ENCODE data around the gene CLTCL1. TPM values are rescaled to one million over a fixed set of nuclear protein-coding genes. Genes with fewer than 3 reads are reported as not detected.

Gene CLTCL1
- total RNA-seq, 4 donors from 2014 or later = 111 to 311 (median 215) TPM

GRCh38 chr22:19223617-19224016, 67.9 kb downstream of the CLTCL1 start:
- peaks cover 0 to 92% of the 10 kb centered on the region in 2 donors for H3K36me3 ChIP-seq
- H3K27ac ChIP-seq = peak overlapping the region in 1 of 4 donors; percentile 27
- intact Hi-C loops (cut with DNase I; ENCODE audit: low total_unique reads) (no loop called here), in situ Hi-C loops (cut with MboI; ENCODE audit: low sequenced_read_pairs in 4 of 4) (loop anchor here in 2 of 4 donors (10.0 to 25.0 kb wide), 2 partner anchors 51 to 164 kb away; no protein-coding TSS in a partner anchor)
- no peak for ATAC-seq
- H3K27me3 ChIP-seq = no peaks in the 10 kb centered on the region
- H3K4me3 ChIP-seq = no peak overlapping the region
- peaks cover 12 to 14% of the 10 kb centered on the region in 2 donors for H3K4me1 ChIP-seq
- DNase-seq = no peak
- TF ChIP-seq POLR2A (IDR thresholded peaks at IDR 0.05) (no peak), CTCF (IDR thresholded peaks at IDR 0.05 in 4 of 5, conservative IDR thresholded peaks at IDR 0.05 in 1 of 5) (no peak)
- no peaks in the 10 kb centered on the region for H3K9me3 ChIP-seq

GRCh38 chr22:19223110-19223509, 68.4 kb downstream of the CLTCL1 start:
- Histone ChIP-seq H3K9me3 (no peaks in the 10 kb centered on the region), H3K27me3 (no peaks in the 10 kb centered on the region), H3K4me3 (no peak overlapping the region), H3K36me3 (peaks cover 0 to 87% of the 10 kb centered on the region in 2 donors), H3K27ac (peak overlapping the region in 1 of 4 donors; percentile 27), H3K4me1 (peaks cover 14 to 18% of the 10 kb centered on the region in 2 donors)
- DNase-seq = no peak
- no peak for ATAC-seq
- intact Hi-C loops (cut with DNase I; ENCODE audit: low total_unique reads) = no loop called here
- TF ChIP-seq POLR2A (IDR thresholded peaks at IDR 0.05) (no peak), CTCF (IDR thresholded peaks at IDR 0.05 in 4 of 5, conservative IDR thresholded peaks at IDR 0.05 in 1 of 5) (no peak)
- in situ Hi-C loops (cut with MboI; ENCODE audit: low sequenced_read_pairs in 4 of 4) = loop anchor here in 2 of 4 donors (10.0 to 25.0 kb wide), 2 partner anchors 52 to 164 kb away; no protein-coding TSS in a partner anchor

GRCh38 chr22:19222242-19223005, 69.1 kb downstream of the CLTCL1 start:
- H3K27ac ChIP-seq = peak overlapping the region; percentile 24 to 90 (median 47)
- peaks cover 21 to 23% of the 10 kb centered on the region in 2 donors for H3K4me1 ChIP-seq
- in situ Hi-C loops (cut with MboI; ENCODE audit: low sequenced_read_pairs in 4 of 4) (loop anchor here in 2 of 4 donors (10.0 to 25.0 kb wide), 2 partner anchors 52 to 165 kb away; no protein-coding TSS in a partner anchor), intact Hi-C loops (cut with DNase I; ENCODE audit: low total_unique reads) (no loop called here)
- ATAC-seq (no peak), DNase-seq (no peak)
- TF ChIP-seq CTCF (IDR thresholded peaks at IDR 0.05 in 4 of 5, conservative IDR thresholded peaks at IDR 0.05 in 1 of 5) = no peak
- TF ChIP-seq POLR2A (IDR thresholded peaks at IDR 0.05) = no peak
- H3K27me3 ChIP-seq = no peaks in the 10 kb centered on the region
- H3K4me3 ChIP-seq = no peak overlapping the region
- H3K36me3 ChIP-seq = peaks cover 0 to 80% of the 10 kb centered on the region in 2 donors
- H3K9me3 ChIP-seq = no peaks in the 10 kb centered on the region

- ATAC-seq (no peak), DNase-seq (no peak)
- intact Hi-C loops (cut with DNase I; ENCODE audit: low total_unique reads) = no loop called here
- H3K27me3 ChIP-seq = no peaks in the 10 kb centered on the region
- in situ Hi-C loops (cut with MboI; ENCODE audit: low sequenced_read_pairs in 4 of 4) = loop anchor here in 2 of 4 donors (10.0 to 25.0 kb wide), 2 partner anchors 54 to 166 kb away; no protein-coding TSS in a partner anchor
- H3K4me1 ChIP-seq = peaks cover 32 to 36% of the 10 kb centered on the region in 2 donors
- H3K4me3 ChIP-seq = no peak overlapping the region
- H3K9me3 ChIP-seq = no peaks in the 10 kb centered on the region
- TF ChIP-seq CTCF (IDR thresholded peaks at IDR 0.05 in 4 of 5, conservative IDR thresholded peaks at IDR 0.05 in 1 of 5) (no peak), POLR2A (IDR thresholded peaks at IDR 0.05) (no peak)
- peaks cover 0 to 80% of the 10 kb centered on the region in 2 donors for H3K36me3 ChIP-seq
- peak overlapping the region in 3 of 4 donors; percentile 86 to 90 (median 90) for H3K27ac ChIP-seq
Observed at GRCh38 chr22:19220867-19221266, 70.7 kb downstream of the CLTCL1 start.

Measured in gastrocnemius medialis (tissue), 4 donors.